Activated CD4-positive, alpha-beta T cell treated with anti-CD3 and anti-CD28 coated beads, Interleukin-2, amount 10 ng/mL, durations not matched to agents 24 days and 14 days (primary cell): ENCODE results near the gene CRYBA2. TPM values are rescaled to one million over a fixed set of nuclear protein-coding genes. Genes with fewer than 3 reads are reported as not detected.

Experiments
- DNase-seq: peaks from one replicate; pipeline ENCODE4 v3.0.0; 2022
- H3K27ac Mint-ChIP-seq: one replicate; pipeline ENCODE4 v1.8.0; 2022; ENCODE audit warnings: mild to moderate bottlenecking, mixed read lengths
- H3K27me3 Mint-ChIP-seq: one replicate; pipeline ENCODE4 v1.8.0; 2022; ENCODE audit warnings: mixed read lengths
- H3K36me3 Mint-ChIP-seq: one replicate; pipeline ENCODE4 v1.8.0; 2022; ENCODE audit warnings: low read depth, mild to moderate bottlenecking, mixed read lengths
- H3K4me1 Mint-ChIP-seq: one replicate; pipeline ENCODE4 v1.8.0; 2021; ENCODE audit warnings: mixed read lengths
- H3K4me3 Mint-ChIP-seq: one replicate; pipeline ENCODE4 v1.8.0; 2022; ENCODE audit warnings: mild to moderate bottlenecking, moderate library complexity, mixed read lengths
- H3K9me3 Mint-ChIP-seq: one replicate; pipeline ENCODE4 v1.8.0; 2021; ENCODE audit warnings: mixed read lengths
- intact Hi-C: fragments of 100-400 bp; cut with micrococcal nuclease; formaldehyde crosslinking; loops from one replicate; pipeline ENCODE4 v1.15.1; 2023
- total RNA-seq: library from RNA; stranded (reverse); gene quantifications from 2 replicates; pipeline ENCODE4 v1.2.3, GENCODE V29; 2022

CRYBA2 gene
- total RNA-seq, 1 donor from 2014 or later, result not detected

DNA sequence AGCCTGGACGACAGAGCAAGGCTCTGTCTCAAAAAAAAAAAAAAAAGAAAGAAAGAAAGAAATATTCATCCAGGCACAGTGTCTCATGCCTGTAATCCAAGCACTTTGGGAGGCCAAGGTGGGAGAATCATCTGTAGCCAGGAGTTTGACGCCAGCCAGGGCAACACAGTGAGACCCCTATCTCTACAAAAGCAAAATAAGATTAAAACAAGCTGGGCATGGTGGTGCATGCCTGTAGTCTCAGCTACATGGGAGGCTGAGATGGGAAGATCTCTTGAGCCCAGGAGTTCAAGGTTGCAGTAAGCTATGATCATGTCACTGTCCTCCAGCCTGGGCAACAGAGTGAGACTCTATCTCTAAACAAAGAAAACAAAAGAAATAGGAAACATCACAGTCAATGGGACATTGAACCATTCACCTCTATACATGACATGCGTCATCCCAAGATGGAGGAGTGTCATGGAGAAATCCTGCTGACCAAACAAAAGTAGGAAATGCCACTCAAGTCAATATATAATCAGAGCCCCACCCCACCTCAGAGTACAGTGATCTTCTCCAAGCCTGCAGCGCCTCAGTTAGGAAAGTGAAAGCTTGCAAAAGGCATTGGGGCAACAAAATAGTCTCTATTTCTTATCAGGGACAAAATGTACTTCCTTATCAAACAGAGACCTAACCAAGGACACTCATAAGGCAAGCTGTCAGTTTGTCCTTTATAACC, 18.0 kb downstream of the CRYBA2 start:
- H3K4me1 Mint-ChIP-seq, result peaks cover 3% of the 10 kb centered on the region
- intact Hi-C loops, result loop anchor here (5.0 kb wide), 1 partner anchor 123 kb away; no protein-coding TSS in a partner anchor
- H3K27ac Mint-ChIP-seq, result no peak overlapping the region
- peaks cover 2% of the 10 kb centered on the region for H3K36me3 Mint-ChIP-seq
- H3K27me3 Mint-ChIP-seq, result peaks cover 58% of the 10 kb centered on the region
- DNase-seq, result no peak
- H3K4me3 Mint-ChIP-seq, result no peak overlapping the region
- H3K9me3 Mint-ChIP-seq, result no peaks in the 10 kb centered on the region

DNA sequence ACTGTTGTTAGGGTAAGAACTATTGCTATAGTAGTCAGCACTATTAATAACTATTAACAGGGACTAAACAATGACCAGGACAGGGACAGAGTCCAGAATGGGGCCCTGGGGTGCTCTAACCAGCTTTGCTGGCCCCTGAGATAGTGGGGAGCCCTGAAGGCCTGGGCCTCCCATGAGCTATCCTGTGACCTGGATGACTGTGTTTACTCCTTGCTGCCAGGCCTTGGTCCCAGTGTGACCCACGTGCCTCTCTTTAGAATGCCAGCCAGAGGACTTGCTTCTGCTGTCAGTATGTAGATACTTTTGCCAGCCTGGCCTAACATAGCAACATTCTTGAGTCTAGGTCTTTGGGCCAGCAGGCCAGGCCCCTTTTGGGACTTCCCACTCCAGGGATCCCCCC, 22.3 kb downstream of the CRYBA2 start:
- intact Hi-C loops, result no loop called here
- Mint-ChIP-seq H3K4me3 (no peak overlapping the region), H3K36me3 (no peaks in the 10 kb centered on the region), H3K4me1 (no peaks in the 10 kb centered on the region), H3K27ac (no peak overlapping the region), H3K27me3 (peaks cover 37% of the 10 kb centered on the region), H3K9me3 (no peaks in the 10 kb centered on the region)
- DNase-seq, result no peak

DNA sequence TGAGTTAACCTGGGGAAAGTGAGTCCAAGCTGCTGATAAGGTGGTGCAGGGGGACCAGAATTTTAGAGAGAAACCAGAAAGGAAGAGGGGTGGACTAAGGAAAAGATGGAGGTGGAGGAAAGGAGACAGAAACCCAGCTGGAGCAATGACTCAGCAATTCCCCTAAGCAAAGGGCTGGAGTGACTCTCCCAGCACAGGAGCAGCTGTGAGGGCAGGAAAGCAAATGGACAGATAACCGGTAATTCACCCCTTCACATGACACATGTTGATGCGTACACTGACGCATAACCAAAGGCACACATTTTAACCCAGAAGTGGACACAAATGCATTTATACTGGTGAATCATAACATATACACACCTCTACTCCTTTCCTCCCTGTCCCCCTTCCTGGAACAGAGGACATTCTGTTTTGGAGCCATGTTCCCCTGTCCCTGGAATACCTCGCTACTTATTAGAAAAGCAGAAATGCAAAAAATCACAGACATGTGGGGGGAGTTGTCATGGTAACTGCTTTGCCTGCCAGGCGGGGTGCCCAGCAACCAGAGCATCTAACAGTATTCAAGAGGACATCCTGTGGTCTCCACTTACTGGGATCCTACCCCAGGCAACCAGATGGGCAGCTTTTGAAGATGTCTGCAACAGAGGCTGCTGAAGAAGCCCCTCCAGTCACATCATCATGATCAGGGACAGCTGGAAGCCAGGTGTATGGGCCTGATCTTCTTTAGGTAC, 29.0 kb downstream of the CRYBA2 start:
- Mint-ChIP-seq H3K27ac (no peak overlapping the region), H3K4me3 (no peak overlapping the region), H3K36me3 (peaks cover 4% of the 10 kb centered on the region), H3K9me3 (peaks cover 7% of the 10 kb centered on the region), H3K4me1 (peaks cover 5% of the 10 kb centered on the region), H3K27me3 (peaks cover 53% of the 10 kb centered on the region)
- DNase-seq, result no peak
- intact Hi-C loops, result loop anchor here (5.0 kb wide), 2 partner anchors 33 to 93 kb away; no protein-coding TSS in a partner anchor

DNA sequence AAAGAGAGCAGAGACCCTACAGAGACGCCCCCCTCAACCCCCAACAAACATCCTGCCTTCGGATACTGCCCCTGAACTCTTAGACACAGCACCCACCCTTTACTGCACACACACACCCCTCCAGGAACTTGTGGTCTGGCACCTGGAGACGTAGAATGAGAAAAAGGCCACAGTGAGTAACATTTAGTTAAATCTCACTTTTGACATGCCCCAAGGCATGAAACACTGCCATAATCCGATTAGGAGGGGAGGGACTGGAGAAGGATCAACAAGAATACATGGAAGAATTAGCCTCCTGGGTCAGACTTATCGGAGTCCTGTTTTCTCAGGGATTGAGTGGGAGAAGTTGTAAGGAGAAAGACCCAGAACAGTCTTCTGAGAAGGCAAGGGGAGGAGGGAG, 29.6 kb downstream of the CRYBA2 start:
- Mint-ChIP-seq H3K27me3 (peaks cover 56% of the 10 kb centered on the region), H3K9me3 (peaks cover 7% of the 10 kb centered on the region), H3K27ac (no peak overlapping the region), H3K36me3 (peaks cover 4% of the 10 kb centered on the region), H3K4me1 (peaks cover 8% of the 10 kb centered on the region), H3K4me3 (no peak overlapping the region)
- DNase-seq, result no peak
- intact Hi-C loops, result loop anchor here (5.0 kb wide), 2 partner anchors 34 to 94 kb away; no protein-coding TSS in a partner anchor

DNA sequence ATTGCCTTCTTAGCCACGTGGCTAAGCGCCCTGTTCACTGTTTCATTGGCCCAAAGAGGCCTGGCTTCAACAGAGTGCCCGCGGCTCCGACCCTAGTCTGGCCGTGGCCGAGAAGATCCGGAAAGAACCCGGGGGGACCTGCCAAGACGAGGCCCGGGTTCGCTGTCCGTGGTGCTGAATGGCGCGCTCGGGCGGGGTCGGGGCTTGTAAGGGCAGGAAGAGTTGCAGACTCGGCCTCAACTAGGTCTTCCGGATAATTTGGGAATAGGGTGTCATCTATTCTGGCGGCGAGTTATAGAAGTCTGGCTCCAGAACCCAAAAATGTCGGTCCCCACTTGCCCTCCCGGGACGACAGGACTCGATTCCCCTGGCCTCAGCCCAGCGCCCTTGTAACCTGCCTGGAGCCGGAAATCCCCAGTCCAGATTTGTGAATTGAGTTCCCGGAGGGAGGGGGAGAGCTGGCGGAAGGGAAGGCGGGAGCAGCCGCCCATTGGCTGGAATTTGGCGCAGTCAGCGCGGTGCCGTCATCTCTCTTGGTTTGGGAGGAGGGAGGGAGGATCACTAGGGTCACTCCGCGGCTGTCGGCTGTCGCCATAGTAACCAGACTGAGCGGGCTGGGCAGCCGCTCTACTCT, 30.2 kb downstream of the CRYBA2 start:
- Mint-ChIP-seq H3K4me1 (peaks cover 8% of the 10 kb centered on the region), H3K9me3 (peaks cover 7% of the 10 kb centered on the region), H3K27me3 (peaks cover 62% of the 10 kb centered on the region), H3K4me3 (no peak overlapping the region), H3K36me3 (peaks cover 4% of the 10 kb centered on the region), H3K27ac (no peak overlapping the region)
- intact Hi-C loops, result loop anchor here (5.0 kb wide), 2 partner anchors 34 to 94 kb away; no protein-coding TSS in a partner anchor
- DNase-seq, result peak; percentile 90

DNA sequence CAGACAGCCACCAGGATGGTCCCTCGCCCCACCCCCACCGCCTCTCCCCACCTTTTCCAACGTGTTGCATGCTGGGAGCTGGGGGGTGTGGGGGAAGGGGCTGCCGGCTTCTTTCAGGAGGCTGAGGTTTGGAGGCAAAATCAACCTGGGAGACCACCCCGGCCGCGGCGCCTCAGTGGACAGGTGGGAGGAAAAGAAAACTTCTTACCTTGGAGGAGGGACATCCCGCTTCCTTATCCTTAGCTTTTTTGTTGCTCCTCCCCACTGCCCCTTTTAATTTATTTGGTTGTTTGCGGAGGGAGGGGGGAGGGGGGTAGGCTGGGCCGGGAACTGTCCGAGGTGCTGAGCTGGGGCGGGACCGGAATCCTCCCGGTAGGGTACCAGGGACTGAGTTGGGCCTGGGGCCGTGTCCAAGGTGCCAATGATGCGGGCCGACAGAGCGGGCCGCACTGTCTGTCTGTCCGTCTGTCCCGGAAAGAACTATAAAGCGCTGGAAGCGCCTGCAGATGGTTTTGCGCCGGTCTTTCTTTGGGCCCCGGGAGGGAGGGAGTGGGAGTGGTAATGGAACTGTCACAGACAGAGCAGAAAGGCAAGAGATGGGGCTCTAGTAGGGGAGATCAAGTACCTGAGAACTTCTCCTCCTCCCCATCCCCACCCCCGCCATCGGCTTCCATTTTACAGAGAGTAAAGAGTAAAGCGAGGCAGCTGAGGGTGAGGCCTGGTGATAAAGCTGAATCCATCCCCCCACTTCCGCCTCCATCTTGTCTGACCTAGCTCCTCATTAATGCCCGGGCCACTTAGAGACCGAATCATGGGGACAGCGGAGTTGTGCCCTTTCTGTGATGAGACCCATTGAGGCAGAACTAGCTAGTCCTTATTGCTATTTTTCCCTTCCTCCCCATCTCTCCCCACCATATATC, 31.3 kb downstream of the CRYBA2 start:
- intact Hi-C loops, result loop anchor here (2.0 to 5.0 kb wide), 3 partner anchors 21 to 95 kb away; no protein-coding TSS in a partner anchor
- Mint-ChIP-seq H3K36me3 (peaks cover 4% of the 10 kb centered on the region), H3K27me3 (peaks cover 70% of the 10 kb centered on the region), H3K9me3 (peaks cover 7% of the 10 kb centered on the region), H3K4me1 (peaks cover 8% of the 10 kb centered on the region), H3K27ac (no peak overlapping the region), H3K4me3 (no peak overlapping the region)
- DNase-seq, result peak; percentile 67

DNA sequence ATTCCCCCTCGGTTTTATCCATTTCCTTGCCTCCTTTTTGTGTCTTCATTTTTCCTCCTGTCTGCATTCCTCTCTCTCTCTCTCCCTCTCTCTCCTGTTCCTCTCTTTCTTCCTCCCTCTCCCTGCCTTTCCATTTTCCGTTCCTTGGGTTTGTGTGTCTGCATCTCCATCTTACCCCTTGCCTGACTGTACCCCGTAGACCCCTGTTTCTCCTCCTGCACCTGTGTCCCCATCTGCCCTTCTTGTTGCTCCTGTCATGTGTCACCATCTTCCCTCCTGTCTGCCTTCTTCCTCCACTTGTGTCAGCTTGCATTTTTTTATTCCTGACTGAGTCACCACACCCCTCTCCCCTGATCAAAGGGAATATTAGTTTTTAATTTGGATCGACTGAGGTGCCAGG, 32.0 kb downstream of the CRYBA2 start:
- Mint-ChIP-seq H3K4me3 (no peak overlapping the region), H3K36me3 (peaks cover 4% of the 10 kb centered on the region), H3K4me1 (peaks cover 8% of the 10 kb centered on the region), H3K27ac (peak overlapping the region; percentile 42), H3K9me3 (peaks cover 7% of the 10 kb centered on the region), H3K27me3 (peaks cover 77% of the 10 kb centered on the region)
- intact Hi-C loops, result loop anchor here (2.0 to 5.0 kb wide), 3 partner anchors 22 to 96 kb away; no protein-coding TSS in a partner anchor
- no peak for DNase-seq

DNA sequence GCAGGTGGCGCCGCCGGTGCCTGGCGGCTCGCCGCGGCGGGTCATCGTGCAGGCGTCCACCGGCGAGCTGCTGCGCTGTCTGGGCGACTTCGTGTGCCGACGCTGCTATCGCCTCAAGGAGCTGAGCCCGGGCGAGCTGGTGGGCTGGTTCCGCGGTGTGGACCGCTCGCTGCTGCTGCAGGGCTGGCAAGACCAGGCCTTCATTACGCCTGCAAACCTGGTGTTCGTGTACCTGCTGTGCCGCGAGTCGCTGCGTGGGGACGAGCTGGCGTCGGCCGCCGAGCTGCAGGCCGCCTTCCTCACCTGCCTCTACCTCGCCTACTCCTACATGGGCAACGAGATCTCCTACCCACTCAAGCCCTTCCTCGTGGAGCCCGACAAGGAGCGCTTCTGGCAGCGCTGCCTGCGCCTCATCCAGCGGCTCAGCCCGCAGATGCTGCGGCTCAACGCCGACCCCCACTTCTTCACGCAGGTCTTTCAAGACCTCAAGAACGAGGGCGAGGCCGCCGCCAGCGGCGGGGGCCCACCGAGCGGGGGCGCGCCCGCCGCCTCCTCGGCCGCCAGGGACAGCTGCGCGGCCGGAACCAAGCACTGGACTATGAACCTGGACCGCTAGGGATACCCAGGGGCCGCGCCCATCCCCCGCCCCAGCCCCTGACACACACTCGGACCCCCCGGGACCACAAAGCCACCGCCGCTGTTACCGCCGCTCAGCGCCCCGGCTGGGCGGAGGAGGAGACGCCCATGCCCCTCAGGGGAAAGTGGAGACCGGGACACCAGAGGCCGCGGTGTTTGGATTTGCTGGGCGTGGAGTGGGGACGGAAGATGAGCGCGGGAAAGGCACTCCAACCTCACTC, 32.7 kb downstream of the CRYBA2 start:
- no peak overlapping the region for H3K4me3 Mint-ChIP-seq
- H3K4me1 Mint-ChIP-seq, result peaks cover 8% of the 10 kb centered on the region
- peaks cover 7% of the 10 kb centered on the region for H3K9me3 Mint-ChIP-seq
- DNase-seq, result no peak
- peaks cover 76% of the 10 kb centered on the region for H3K27me3 Mint-ChIP-seq
- no peak overlapping the region for H3K27ac Mint-ChIP-seq
- intact Hi-C loops, result loop anchor here (2.0 to 5.0 kb wide), 3 partner anchors 22 to 97 kb away; no protein-coding TSS in a partner anchor
- H3K36me3 Mint-ChIP-seq, result peaks cover 4% of the 10 kb centered on the region

DNA sequence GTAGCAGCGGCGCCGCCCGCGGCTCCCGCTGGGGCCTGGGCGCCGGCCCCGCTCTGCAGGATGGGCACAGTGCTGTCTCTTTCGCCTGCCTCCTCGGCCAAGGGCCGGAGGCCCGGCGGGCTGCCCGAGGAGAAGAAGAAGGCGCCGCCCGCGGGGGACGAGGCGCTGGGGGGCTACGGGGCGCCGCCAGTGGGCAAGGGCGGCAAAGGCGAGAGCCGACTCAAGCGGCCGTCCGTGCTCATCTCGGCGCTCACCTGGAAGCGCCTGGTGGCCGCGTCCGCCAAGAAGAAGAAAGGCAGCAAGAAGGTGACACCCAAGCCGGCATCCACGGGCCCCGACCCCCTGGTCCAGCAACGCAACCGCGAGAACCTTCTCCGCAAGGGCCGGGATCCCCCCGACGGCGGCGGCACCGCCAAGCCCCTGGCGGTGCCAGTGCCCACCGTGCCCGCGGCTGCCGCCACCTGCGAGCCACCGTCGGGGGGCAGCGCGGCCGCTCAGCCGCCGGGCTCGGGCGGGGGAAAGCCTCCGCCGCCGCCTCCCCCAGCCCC, 33.4 kb downstream of the CRYBA2 start:
- no peak overlapping the region for H3K4me3 Mint-ChIP-seq
- DNase-seq, result no peak
- H3K27me3 Mint-ChIP-seq, result peaks cover 77% of the 10 kb centered on the region
- H3K4me1 Mint-ChIP-seq, result peaks cover 8% of the 10 kb centered on the region
- intact Hi-C loops, result loop anchor here (2.0 to 5.0 kb wide), 3 partner anchors 23 to 97 kb away; no protein-coding TSS in a partner anchor
- no peak overlapping the region for H3K27ac Mint-ChIP-seq
- H3K36me3 Mint-ChIP-seq, result peaks cover 4% of the 10 kb centered on the region
- H3K9me3 Mint-ChIP-seq, result peaks cover 7% of the 10 kb centered on the region

DNA sequence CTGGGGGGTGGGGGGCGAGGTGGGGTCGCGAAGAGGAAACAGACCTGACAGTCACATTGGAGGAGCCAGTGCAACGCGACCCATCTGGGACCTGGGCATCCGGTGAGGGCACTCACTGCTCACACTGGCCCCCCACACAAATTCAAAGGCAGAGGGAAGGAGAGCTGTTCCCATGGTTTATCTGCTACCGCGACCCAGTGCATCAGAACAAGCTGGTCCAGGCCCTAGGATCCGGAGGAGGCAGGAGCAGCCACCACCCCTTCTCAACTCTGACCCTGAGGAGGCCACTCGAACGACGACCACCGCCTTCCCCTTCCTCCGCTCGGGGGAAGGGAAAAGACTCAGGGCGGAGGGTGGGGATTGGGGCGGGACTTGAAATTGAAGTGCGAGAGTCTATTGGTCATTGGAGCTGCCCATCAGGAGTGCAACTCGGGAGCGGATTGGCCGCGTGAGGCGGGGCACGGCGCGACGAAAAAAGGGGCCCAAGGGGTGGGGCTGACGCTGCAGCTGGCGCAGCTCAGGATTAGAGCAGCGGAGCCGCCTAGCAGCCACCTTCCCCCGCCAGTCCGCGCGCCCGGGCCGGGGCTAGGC, 34.0 kb downstream of the CRYBA2 start, which contains the start of gene CDK5R2:
TSS of gene CDK5R2 (plus strand) at position 526 of the 591 bp plus-strand sequence. CDS start 155 bp downstream, outside the sequence.
- Mint-ChIP-seq H3K9me3 (peaks cover 7% of the 10 kb centered on the region), H3K27me3 (peaks cover 77% of the 10 kb centered on the region), H3K27ac (no peak within 1 kb of the TSS), H3K4me1 (peaks cover 8% of the 10 kb centered on the region), H3K36me3 (peaks cover 4% of the 10 kb centered on the region), H3K4me3 (peak within 1 kb of the TSS; percentile 28)
- DNase-seq, result peak; percentile 83
- intact Hi-C loops, result no loop called here

DNA sequence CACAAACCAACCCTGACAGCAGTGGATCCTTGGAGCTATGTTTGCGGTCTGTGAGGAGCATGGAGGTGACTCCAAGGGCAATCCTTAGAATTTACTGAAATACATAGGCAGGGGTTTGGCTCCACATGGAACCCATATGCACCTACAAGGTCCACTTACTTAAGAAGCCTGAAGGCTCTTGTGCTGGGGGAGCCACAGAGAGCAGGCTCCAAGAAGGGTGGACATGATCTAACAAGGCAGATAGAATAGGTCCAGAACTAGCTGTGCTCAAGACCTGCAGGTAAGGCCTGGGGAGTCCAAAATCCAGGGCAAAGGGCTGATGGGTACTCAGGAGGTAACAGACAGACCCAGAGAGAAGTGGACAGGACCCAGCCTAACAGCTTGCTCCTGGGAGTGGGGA, 34.9 kb downstream of the CRYBA2 start:
- DNase-seq, result no peak
- H3K4me3 Mint-ChIP-seq, result no peak overlapping the region
- peaks cover 8% of the 10 kb centered on the region for H3K4me1 Mint-ChIP-seq
- intact Hi-C loops, result no loop called here
- peaks cover 2% of the 10 kb centered on the region for H3K9me3 Mint-ChIP-seq
- H3K27me3 Mint-ChIP-seq, result peaks cover 71% of the 10 kb centered on the region
- no peak overlapping the region for H3K27ac Mint-ChIP-seq
- peaks cover 4% of the 10 kb centered on the region for H3K36me3 Mint-ChIP-seq

DNA sequence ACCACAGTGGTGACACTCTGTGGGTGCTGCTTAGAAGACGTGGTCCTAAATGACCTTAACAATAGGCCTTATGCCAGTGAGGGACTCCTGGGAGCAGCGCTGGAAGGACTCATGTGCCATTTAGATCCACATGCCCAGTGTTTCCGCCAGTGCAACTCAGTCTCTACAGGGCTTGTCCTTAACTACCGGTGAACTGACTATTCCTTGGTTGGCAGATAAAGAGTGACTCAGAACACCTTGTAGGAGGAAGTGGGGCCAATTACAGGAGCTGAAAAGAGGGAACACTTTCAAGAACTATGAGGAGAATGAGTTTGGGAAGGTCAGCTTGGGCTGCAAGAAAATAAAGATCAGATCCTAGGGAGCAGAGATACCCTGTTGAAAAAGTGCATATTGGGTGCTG, 35.6 kb downstream of the CRYBA2 start:
- Mint-ChIP-seq H3K9me3 (no peaks in the 10 kb centered on the region), H3K36me3 (peaks cover 4% of the 10 kb centered on the region), H3K4me1 (peaks cover 8% of the 10 kb centered on the region), H3K27me3 (peaks cover 69% of the 10 kb centered on the region), H3K4me3 (no peak overlapping the region), H3K27ac (no peak overlapping the region)
- intact Hi-C loops, result no loop called here
- DNase-seq, result no peak
